ENCODE measurements around the gene CAMK1G. TPM values are rescaled to one million over a fixed set of nuclear protein-coding genes. Genes with fewer than 3 reads are reported as not detected.

The CAMK1G gene
- total RNA-seq, 1 experiment from 2014 or later, result not detected

DNA sequence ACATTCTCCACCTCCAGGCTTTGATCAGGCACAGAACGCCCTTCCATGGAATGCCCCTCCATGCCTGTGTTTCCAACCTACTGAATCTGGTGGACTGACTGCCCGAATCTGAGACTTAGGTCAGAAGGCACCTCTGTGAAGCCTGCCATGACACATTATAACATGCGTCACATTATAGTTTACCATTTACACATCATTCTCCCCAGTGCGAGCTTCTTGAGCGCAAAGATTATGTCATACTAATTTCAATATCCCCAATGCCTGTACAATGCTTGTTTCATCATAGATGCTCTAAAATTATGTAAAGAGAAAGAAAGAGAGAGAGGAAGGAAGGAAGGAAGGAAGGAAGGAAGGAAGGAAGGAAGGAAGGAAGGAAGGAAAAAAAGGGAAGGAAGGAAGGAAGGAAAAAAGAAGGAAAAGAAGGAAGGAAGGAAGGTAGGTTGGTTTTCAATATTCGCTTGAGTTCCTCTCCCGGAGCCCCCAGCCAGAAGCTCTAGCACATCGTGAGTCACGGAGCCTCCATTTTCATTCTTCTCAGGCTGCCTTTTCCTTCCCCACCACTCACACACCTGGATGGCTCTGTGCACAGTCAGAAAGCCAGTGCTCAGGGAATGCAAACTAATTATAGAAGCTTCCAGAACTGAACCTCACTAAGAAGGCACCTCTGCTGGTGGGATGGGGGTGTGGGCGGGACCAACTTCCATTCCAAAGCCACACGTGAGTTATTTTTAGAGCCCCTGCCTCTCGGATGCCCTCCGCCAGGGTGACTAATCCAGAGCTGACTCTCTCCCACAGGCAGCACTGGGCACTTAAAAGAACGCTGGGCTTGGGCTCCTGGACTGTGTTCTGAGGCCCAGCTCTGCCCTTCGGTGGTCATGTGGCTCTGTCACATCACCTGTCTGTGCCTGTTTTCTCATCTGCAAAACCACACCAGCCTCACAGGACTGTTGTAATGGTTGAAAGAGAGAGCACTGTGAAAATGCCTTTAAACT, 41.3 kb downstream of the CAMK1G start:
- CTCF ChIA-PET, result interaction anchor here (0.8 kb wide), 1 partner anchor 72 kb away, joined by 3 read pairs; no protein-coding TSS in a partner anchor
- BruUV-seq (replicated peaks), result no TSS peak
- POLR2A ChIA-PET (ENCODE audit: unreplicated experiment), result no interaction called here

DNA sequence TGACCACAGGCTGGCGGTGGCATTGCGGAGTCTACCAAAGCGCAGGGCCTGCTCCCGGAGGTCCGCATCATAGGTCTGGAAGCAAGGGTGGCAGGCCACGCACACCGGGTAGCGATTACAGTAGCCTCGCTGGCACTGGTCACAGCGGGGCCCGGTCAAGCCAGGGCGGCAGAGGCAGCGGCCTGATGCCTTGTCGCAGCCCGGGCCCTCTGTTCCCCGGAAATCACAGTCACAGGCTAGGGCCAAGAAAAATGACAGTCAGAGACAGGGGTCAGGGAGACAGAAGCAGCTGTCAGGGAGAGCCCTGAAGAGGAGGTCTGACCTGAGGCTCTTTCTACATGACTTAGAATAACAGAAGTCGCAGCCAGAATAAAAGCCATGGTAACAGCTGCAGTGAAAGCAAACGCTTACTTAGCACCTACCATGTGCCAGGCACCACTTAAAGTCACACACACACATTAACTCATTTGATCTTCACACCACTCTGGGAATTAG, 42.3 kb downstream of the CAMK1G start:
- no peaks in the 10 kb centered on the region for H4K20me1 ChIP-seq (ENCODE audit: insufficient read depth)
- peaks cover 24% of the 10 kb centered on the region; the same call in 1 of the 2 replicates for H3K36me3 ChIP-seq (ENCODE audit: low read depth)
- H3F3A ChIP-seq (ENCODE audit: insufficient read depth, low read depth), result peaks cover 18% of the 10 kb centered on the region; the same call in 1 of the 2 replicates
- no peak overlapping the region for H3K27ac ChIP-seq
- ChIA-PET POLR2A (ENCODE audit: unreplicated experiment) (no interaction called here), CTCF (no interaction called here)
- H3K9me2 ChIP-seq (ENCODE audit: insufficient read depth), result no peaks in the 10 kb centered on the region
- no peaks in the 10 kb centered on the region for H3K79me2 ChIP-seq (ENCODE audit: low read depth)
- no peaks in the 10 kb centered on the region for H3K9me3 ChIP-seq (ENCODE audit: insufficient read depth, low read depth)
- H3K4me2 ChIP-seq, result no peak overlapping the region
- H2AFZ ChIP-seq, result no peak overlapping the region
- intact Hi-C loops (cut with micrococcal nuclease; ENCODE audit: unreplicated experiment), result loop anchor here (2.0 kb wide), 1 partner anchor 57 kb away; no protein-coding TSS in a partner anchor
- DNase-seq, result no peak
- no peaks in the 10 kb centered on the region for H3K4me1 ChIP-seq (replicated peaks; ENCODE audit: insufficient read depth)
- no TSS peak for BruUV-seq (replicated peaks)
- TF ChIP-seq EZH2 (IDR thresholded peaks at IDR 0.05; ENCODE audit: low read depth) (no peak), CTCF (conservative IDR thresholded peaks at IDR 0.05) (no peak)
- H3K27me3 ChIP-seq (ENCODE audit: insufficient read depth, low read depth), result no peaks in the 10 kb centered on the region
- no peak overlapping the region for H3K4me3 ChIP-seq

More for the DNA sequence above, 41.3 kb downstream of the CAMK1G start:
- Histone ChIP-seq H3K4me2 (no peak overlapping the region), H4K20me1 (ENCODE audit: insufficient read depth) (no peaks in the 10 kb centered on the region), H3K79me2 (ENCODE audit: low read depth) (no peaks in the 10 kb centered on the region), H2AFZ (no peak overlapping the region), H3F3A (ENCODE audit: insufficient read depth, low read depth) (peaks cover 17% of the 10 kb centered on the region; the same call in 1 of the 2 replicates), H3K9me2 (ENCODE audit: insufficient read depth) (no peaks in the 10 kb centered on the region), H3K27ac (no peak overlapping the region), H3K4me1 (replicated peaks; ENCODE audit: insufficient read depth) (no peaks in the 10 kb centered on the region), H3K36me3 (ENCODE audit: low read depth) (peaks cover 31% of the 10 kb centered on the region; the same call in 1 of the 2 replicates), H3K27me3 (ENCODE audit: insufficient read depth, low read depth) (no peaks in the 10 kb centered on the region), H3K4me3 (no peak overlapping the region), H3K9me3 (ENCODE audit: insufficient read depth, low read depth) (no peaks in the 10 kb centered on the region)
- no peak for DNase-seq
- TF ChIP-seq CTCF (conservative IDR thresholded peaks at IDR 0.05) (no peak), EZH2 (IDR thresholded peaks at IDR 0.05; ENCODE audit: low read depth) (no peak)
- intact Hi-C loops (cut with micrococcal nuclease; ENCODE audit: unreplicated experiment), result no loop called here

GRCh38 chr1:209626346-209627026, 43.0 kb downstream of the CAMK1G start:
- H3K4me1 ChIP-seq (replicated peaks; ENCODE audit: insufficient read depth), result no peaks in the 10 kb centered on the region
- peaks cover 18% of the 10 kb centered on the region; the same call in 1 of the 2 replicates for H3K36me3 ChIP-seq (ENCODE audit: low read depth)
- H4K20me1 ChIP-seq (ENCODE audit: insufficient read depth), result no peaks in the 10 kb centered on the region
- intact Hi-C loops (cut with micrococcal nuclease; ENCODE audit: unreplicated experiment), result loop anchor here (1.0 to 2.0 kb wide), 2 partner anchors 50 to 58 kb away; no protein-coding TSS in a partner anchor
- CTCF ChIA-PET, result interaction anchor here (0.5 kb wide), 1 partner anchor 48 kb away, joined by 3 read pairs; no protein-coding TSS in a partner anchor
- H3K4me2 ChIP-seq, result no peak overlapping the region
- no peaks in the 10 kb centered on the region for H3K79me2 ChIP-seq (ENCODE audit: low read depth)
- H3K27ac ChIP-seq, result no peak overlapping the region
- H2AFZ ChIP-seq, result no peak overlapping the region
- H3F3A ChIP-seq (ENCODE audit: insufficient read depth, low read depth), result peaks cover 16% of the 10 kb centered on the region; the same call in 1 of the 2 replicates
- POLR2A ChIA-PET (ENCODE audit: unreplicated experiment), result no interaction called here
- no peaks in the 10 kb centered on the region for H3K9me2 ChIP-seq (ENCODE audit: insufficient read depth)
- no peak overlapping the region for H3K4me3 ChIP-seq
- no peaks in the 10 kb centered on the region for H3K9me3 ChIP-seq (ENCODE audit: insufficient read depth, low read depth)
- no peak for DNase-seq
- no peaks in the 10 kb centered on the region for H3K27me3 ChIP-seq (ENCODE audit: insufficient read depth, low read depth)
- no TSS peak for BruUV-seq (replicated peaks)
- TF ChIP-seq CTCF (conservative IDR thresholded peaks at IDR 0.05), result no peak
- no peak for TF ChIP-seq EZH2 (IDR thresholded peaks at IDR 0.05; ENCODE audit: low read depth)

Measured in PC-9 (cell line).